Measurements from ENCODE around the gene HOXB9. TPM values are rescaled to one million over a fixed set of nuclear protein-coding genes. Genes with fewer than 3 reads are reported as not detected.

HOXB9 gene
- total RNA-seq, 4 donors from 2014 or later: not detected

- no peak for ATAC-seq
- Histone ChIP-seq H3K4me1 (peaks cover 0 to 72% (median 3%) of the 10 kb centered on the region in 3 donors), H3K36me3 (peaks cover 0 to 3% of the 10 kb centered on the region in 2 donors), H3K27me3 (peaks cover 75% of the 10 kb centered on the region), H3K4me3 (peak overlapping the region in 1 of 2 donors; percentile 58), H3K27ac (peak overlapping the region in 2 of 4 donors; percentile 97 to 98), H3K9me3 (no peaks in the 10 kb centered on the region)
- no peak for TF ChIP-seq POLR2A (IDR thresholded peaks at IDR 0.05)
- TF ChIP-seq EP300 (IDR thresholded peaks at IDR 0.05): no peak
- TF ChIP-seq CTCF (IDR thresholded peaks at IDR 0.05): no peak
- no peak for TF ChIP-seq POLR2AphosphoS5 (IDR thresholded peaks at IDR 0.05)
- WGBS, 2 donors (ENCODE audit: low coverage in 1 of 2): 91 to 100% methylated on average over 1 to 5 of the region's 25 CpGs
Observed at GRCh38 chr17:48594538-48595277, 31.4 kb downstream of the HOXB9 start.

GRCh38 chr17:48593840-48594537 lies 32.2 kb downstream of the HOXB9 start:
- ATAC-seq: peak; percentile 70
- TF ChIP-seq POLR2A (IDR thresholded peaks at IDR 0.05) (no peak), CTCF (IDR thresholded peaks at IDR 0.05) (peak in 3 of 4 experiments; percentile 96 to 99 (median 98)), EP300 (IDR thresholded peaks at IDR 0.05) (no peak), POLR2AphosphoS5 (IDR thresholded peaks at IDR 0.05) (peak; percentile 69)
- peak overlapping the region; percentile 55 to 58 for H3K4me3 ChIP-seq

GRCh38 chr17:48593126-48593829 lies 32.9 kb downstream of the HOXB9 start, which contains the start of gene HOXB5:
TSS of gene HOXB5 (minus strand) at chr17:48593779. CDS start at chr17:48593682, 97 bp downstream.
- TF ChIP-seq EP300 (IDR thresholded peaks at IDR 0.05): no peak
- no peak for TF ChIP-seq CTCF (IDR thresholded peaks at IDR 0.05)
- TF ChIP-seq POLR2AphosphoS5 (IDR thresholded peaks at IDR 0.05): peak; percentile 34
- no peak for TF ChIP-seq POLR2A (IDR thresholded peaks at IDR 0.05)
- peak; percentile 17 for ATAC-seq
- Histone ChIP-seq H3K27ac (peak within 1 kb of the TSS in 3 of 4 donors; percentile 12 to 98 (median 97)), H3K27me3 (peaks cover 60% of the 10 kb centered on the region), H3K9me3 (no peaks in the 10 kb centered on the region), H3K4me1 (peaks cover 0 to 64% (median 3%) of the 10 kb centered on the region in 3 donors), H3K4me3 (peak within 1 kb of the TSS; percentile 55 to 58), H3K36me3 (peaks cover 0 to 3% of the 10 kb centered on the region in 2 donors)
- 0% methylated on average over 2 to 13 of the region's 50 CpGs for WGBS, 2 donors (ENCODE audit: low coverage in 1 of 2)

More at GRCh38 chr17:48593840-48594537, 32.2 kb downstream of the HOXB9 start:
- Histone ChIP-seq H3K27me3 (peaks cover 67% of the 10 kb centered on the region), H3K27ac (peak overlapping the region in 2 of 4 donors; percentile 97 to 98), H3K36me3 (peaks cover 0 to 3% of the 10 kb centered on the region in 2 donors), H3K9me3 (no peaks in the 10 kb centered on the region), H3K4me1 (peaks cover 0 to 71% (median 3%) of the 10 kb centered on the region in 3 donors)
- 1 to 22% methylated on average over 20 to 27 of the region's 37 CpGs for WGBS, 2 donors (ENCODE audit: low coverage in 1 of 2)

GRCh38 chr17:48592577-48592976 lies 33.6 kb downstream of the HOXB9 start:
- no peaks in the 10 kb centered on the region for H3K9me3 ChIP-seq
- peaks cover 53% of the 10 kb centered on the region for H3K27me3 ChIP-seq
- peak overlapping the region in 2 of 4 donors; percentile 97 to 98 for H3K27ac ChIP-seq
- TF ChIP-seq CTCF (IDR thresholded peaks at IDR 0.05) (no peak), POLR2A (IDR thresholded peaks at IDR 0.05) (no peak), POLR2AphosphoS5 (IDR thresholded peaks at IDR 0.05) (no peak), EP300 (IDR thresholded peaks at IDR 0.05) (no peak)
- H3K4me1 ChIP-seq: peaks cover 0 to 58% (median 3%) of the 10 kb centered on the region in 3 donors
- ATAC-seq: no peak
- 32% methylated on average over 3 to 13 of the region's 14 CpGs for WGBS, 2 donors (ENCODE audit: low coverage in 1 of 2)
- peaks cover 0 to 3% of the 10 kb centered on the region in 2 donors for H3K36me3 ChIP-seq
- H3K4me3 ChIP-seq: peak overlapping the region in 1 of 2 donors; percentile 58
